T47D (cell line): ENCODE results near the gene GRB7.
"Not testable (repeated sequence)": the region's sequence is repeated elsewhere in the genome, so short reads cannot be mapped to it uniquely, and the experiment has no call there.

Experiments used
- DNase-seq, 2 experiments: peaks; one replicate each; pipeline versions ENCODE4 v3.0.0 to v3.0.0-alpha.2; 2011 to 2012; ENCODE audit warnings: low read depth in 1 of 2, low spot score in 1 of 2
- JUND ChIP-seq: IDR thresholded peaks from 2 replicates; pipeline ENCODE4 v1.6.1; 2012; ENCODE audit warnings: low read depth
- in situ Hi-C: cut with HindIII; loops from 2 replicates; pipeline ENCODE4 v1.10.0; 2016; ENCODE audit warnings: low sequenced_read_pairs, low pct_unique_long_range_greater_than_20kb

GRB7 gene

DNA sequence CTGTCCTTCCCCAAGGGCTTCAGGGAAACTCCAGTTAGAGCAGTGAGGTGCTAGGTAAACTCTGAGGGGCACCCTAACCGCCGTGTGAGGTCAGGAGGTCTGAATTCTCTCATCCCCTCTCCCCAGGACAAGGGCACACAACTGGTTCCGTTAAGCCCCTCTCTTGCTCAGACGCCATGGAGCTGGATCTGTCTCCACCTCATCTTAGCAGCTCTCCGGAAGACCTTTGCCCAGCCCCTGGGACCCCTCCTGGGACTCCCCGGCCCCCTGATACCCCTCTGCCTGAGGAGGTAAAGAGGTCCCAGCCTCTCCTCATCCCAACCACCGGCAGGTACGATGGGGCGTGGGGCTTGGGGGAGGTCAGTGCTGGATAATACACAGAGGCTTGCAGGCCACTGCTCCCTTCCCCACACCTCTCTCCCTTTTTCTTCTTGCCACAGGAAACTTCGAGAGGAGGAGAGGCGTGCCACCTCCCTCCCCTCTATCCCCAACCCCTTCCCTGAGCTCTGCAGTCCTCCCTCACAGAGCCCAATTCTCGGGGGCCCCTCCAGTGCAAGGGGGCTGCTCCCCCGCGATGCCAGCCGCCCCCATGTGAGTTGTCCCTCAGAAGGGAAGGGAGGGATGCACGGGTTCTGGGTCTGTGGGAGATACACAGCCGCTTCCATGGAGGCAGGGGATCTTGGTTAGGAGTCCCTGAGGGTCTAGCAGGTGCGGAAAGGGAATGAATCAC lies 4.6 kb downstream of the GRB7 start:
- in situ Hi-C loops, result no loop called here
- no peak for TF ChIP-seq JUND
- no peak for DNase-seq

DNA sequence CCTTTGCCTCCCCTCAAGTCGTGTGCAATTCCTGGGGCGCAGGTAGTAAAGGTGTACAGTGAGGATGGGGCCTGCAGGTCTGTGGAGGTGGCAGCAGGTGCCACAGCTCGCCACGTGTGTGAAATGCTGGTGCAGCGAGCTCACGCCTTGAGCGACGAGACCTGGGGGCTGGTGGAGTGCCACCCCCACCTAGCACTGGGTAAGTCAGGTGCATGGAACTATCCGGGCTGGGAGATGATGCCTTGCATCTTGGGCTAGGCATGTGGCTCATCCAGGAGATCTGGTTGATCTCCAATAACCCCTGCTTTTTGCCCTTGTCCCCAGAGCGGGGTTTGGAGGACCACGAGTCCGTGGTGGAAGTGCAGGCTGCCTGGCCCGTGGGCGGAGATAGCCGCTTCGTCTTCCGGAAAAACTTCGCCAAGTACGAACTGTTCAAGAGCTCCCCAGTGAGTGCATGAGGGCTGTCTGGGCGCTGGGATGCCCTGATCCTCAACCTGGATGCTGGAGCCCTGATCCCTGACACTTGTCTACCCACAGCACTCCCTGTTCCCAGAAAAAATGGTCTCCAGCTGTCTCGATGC lies 5.2 kb downstream of the GRB7 start:
- in situ Hi-C loops, result no loop called here
- DNase-seq, result no peak
- no peak for TF ChIP-seq JUND

DNA sequence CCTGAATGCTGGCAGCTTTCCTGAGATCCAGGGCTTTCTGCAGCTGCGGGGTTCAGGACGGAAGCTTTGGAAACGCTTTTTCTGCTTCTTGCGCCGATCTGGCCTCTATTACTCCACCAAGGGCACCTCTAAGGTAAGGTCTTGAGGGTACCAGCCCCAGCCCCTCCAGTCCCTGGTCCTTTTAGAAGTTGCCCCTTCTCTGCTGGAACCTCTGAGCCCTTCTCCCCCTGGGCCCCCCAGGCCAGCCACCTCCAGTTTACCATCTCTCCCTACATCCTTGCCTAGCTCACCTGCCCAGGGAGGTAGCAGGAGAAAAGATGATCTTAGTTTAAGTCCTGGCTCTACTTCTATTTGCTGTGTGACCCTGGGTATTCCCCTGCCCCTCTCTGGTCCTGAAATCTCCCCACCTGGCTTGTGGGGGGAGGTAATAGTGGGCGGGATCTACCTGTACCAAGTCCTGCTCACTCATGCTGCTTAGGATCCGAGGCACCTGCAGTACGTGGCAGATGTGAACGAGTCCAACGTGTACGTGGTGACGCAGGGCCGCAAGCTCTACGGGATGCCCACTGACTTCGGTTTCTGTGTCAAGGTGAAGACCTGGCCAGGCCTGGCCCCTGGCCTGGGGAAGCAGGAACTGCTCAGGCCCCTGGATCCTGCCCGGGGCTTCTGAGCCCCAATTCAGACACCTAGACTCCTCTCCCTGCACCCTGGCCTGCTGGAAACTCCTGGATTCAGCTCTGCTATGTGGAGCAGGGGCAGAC lies 6.5 kb downstream of the GRB7 start:
- in situ Hi-C loops, result no loop called here
- DNase-seq, result no peak
- TF ChIP-seq JUND, result no peak

DNA sequence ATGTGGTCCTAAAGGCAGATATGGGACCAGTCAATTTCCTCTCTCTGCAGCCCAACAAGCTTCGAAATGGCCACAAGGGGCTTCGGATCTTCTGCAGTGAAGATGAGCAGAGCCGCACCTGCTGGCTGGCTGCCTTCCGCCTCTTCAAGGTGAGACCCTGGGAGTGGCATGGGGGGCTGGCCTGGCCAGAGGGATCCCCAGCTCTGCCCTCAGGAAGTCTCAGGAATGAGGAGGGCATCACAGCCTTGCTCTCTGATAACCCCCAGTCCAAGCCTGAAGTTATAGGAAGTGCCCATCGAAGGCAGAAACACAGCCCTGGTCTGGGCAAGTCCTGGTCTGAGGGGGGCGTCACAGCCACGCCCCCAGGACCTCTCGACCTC lies 7.1 kb downstream of the GRB7 start:
- TF ChIP-seq JUND, result no peak
- in situ Hi-C loops, result no loop called here
- DNase-seq, result no peak

DNA sequence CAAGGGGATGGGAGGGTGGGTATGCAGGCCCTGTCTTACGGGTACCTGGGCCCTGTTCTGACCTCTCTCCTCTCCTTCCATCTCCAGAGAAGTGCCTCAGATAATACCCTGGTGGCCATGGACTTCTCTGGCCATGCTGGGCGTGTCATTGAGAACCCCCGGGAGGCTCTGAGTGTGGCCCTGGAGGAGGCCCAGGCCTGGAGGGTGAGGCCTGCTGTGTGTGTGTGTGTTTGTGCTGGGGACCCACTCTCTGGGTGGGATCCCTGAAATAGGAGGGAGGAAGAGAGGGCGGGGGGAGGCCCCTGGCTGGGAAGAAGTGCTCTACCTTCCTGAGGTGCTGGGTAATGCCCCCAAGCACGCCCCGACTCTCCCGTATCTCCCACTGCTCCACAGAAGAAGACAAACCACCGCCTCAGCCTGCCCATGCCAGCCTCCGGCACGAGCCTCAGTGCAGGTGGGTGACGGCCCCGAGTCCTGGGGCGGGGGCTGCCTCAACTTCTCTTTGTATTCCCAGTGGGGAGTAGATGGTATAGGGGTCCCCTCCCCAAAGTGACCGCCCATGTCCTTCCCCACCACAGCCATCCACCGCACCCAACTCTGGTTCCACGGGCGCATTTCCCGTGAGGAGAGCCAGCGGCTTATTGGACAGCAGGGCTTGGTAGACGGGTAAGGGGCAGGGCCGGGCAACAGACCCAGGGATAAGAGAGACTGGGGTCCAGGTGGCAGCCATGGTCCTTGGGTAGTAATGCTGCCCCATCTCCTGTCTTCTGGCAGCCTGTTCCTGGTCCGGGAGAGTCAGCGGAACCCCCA lies 7.8 kb downstream of the GRB7 start:
- no peak for TF ChIP-seq JUND
- in situ Hi-C loops, result no loop called here
- DNase-seq, result no peak

DNA sequence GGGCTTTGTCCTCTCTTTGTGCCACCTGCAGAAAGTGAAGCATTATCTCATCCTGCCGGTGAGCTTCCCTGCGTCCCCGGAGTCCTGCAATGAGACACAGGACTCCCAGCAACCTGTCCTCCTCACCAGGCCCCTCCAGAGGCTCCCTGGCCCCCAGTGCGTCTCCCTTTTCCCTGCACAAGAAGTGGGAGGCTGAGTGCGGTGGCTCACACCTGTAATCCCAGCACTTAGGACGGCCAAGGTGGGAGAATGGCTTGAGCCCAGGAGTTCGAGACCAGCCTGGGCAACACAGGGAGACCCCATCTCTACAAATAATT lies 8.4 kb downstream of the GRB7 start:
- in situ Hi-C loops, result no loop called here
- no peak for DNase-seq
- TF ChIP-seq JUND, result no peak

DNA sequence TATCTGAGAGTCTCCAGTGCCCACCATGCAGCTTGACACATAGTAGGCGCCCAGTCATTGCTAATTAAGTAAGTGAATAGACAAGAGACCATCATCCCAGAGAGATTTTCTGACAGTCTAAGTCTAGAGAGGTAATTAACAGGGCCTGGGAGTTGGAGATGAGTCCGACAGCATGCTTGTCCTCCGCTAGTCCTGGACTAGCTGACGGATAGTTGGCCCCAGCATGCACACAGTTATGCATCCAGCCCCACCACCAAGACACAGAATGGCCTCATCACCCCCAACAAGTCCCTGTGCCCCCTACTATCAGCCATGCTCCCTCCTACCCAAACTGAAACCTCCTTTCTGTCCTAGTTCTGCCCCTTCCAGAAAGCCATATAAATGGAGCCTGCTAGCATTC lies 10.0 kb downstream of the GRB7 start:
- in situ Hi-C loops, result no loop called here
- DNase-seq, result no peak
- no peak for TF ChIP-seq JUND

DNA sequence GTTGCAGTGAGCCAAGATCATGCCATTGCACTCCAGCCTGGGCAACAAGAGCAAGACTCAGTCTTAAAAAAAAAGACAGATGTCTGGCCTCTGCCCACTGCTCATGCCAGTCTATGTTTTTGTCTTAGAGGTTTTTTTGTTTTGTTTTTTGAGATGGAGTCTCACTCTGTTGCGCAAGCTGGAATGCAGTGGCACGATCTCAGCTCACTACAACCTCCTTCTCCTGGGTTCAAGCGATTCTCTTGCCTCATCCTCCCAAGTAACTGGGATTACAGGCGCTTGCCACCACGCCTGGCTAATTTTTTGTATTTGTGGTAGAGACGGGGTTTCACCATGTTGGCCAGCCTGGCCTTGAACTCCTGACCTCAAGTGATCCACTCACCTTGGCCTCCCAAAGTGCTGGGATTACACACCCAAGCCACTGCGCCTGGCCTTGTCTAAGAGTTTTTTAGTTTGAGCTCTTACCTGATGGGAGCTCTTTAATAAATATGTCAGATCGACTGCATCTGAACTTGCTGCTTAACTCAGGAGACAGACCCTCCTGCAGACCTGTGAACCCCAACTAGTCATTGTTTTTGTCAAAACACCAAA lies 10.8 kb downstream of the GRB7 start:
- DNase-seq, in situ Hi-C loops: not testable (repeated sequence)

DNA sequence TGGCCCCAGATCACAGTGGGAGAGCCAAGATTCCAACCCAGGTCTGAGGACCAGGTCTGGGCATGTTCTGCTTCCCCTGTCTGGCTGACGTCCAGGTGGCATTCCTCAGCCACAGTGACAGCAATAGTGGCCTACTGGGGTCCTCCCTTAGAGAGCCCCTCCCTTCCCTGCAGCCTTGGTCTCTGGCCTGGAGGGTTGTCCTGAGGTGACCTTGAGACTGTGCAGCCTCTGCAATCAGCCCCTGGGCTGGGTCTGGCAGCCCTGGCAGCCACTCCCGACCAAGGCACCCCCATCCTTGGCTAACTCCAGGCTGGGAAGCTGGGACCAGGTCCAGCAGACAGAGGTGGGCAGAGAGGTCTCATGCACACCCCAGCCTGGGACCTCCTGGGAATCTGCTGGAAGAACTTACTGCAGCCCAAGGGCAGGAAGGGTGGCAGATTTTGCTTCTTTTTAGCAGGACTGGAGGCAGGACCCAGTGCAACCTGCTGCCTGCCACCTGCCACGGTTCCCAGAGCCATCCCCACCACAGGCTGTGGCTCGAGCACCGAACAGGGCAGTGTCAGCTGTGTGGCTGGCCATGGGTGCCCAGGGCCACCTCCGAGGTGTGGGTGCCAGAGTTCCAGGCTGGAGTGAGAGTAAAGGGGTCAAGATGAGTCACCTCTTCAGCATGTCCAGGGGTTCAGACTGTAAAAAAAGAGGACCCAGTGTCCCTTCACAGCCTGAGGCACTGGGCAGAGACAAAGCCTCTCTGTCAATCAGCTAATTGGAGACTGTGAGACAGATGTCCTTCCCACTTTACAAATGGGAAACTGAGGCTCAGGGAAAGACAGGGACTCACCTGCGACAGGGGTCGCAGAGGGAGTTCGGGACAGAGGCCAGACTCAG lies 12.6 kb downstream of the GRB7 start:
- in situ Hi-C loops, result no loop called here
- TF ChIP-seq JUND, result no peak
- DNase-seq, result peak in 1 of 2 experiments; percentile 60

DNA sequence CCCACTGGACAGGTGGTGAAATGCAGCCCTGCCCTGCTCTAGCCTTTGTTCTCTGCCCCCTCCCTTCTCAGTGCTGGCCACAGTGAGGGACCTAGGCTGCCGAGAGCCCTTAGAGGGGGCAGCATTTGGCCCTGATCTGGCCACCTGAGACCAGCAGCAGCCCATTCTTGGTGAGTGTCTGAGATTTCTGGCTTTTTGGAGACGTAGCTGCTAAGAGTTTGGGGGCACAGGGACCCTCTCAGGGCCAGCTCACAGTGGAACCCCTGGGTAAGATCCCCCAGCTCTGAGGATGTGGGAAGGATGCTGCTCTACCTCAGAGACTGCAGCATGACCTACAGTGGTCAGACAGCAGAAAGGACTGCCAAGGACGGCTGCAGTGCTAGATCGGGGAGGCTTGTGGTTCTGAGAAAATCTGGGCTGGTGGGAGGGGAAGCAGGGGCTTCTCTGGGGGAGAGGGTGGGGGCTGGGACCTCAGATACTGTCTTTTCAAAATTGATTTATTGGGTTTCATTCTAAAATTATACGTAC lies 13.3 kb downstream of the GRB7 start:
- TF ChIP-seq JUND, result no peak
- DNase-seq, result no peak
- in situ Hi-C loops, result no loop called here

DNA sequence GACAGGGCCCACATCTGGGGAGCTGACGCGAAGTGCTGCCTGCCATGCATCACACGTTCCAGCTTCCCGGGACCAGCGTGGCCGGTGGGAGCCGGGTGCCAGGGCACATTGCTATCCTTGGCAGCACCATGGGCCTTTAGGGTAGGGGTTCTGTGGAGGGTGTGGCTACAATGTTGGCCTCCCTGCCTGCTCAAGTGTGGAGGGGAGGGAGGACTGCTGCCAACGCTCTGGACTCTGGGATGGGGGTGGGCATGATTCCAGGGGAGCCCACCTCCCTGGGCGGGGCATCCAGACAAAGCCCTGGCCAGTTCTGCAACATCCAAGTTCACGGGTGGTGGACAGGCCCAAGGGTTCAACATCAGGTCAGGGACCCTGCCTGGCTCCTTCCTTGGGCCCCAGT lies 13.9 kb downstream of the GRB7 start:
- no peak for DNase-seq
- TF ChIP-seq JUND, result no peak
- in situ Hi-C loops, result no loop called here
